Measurements from ENCODE around the gene SLK. TPM values are rescaled to one million over a fixed set of nuclear protein-coding genes. Genes with fewer than 3 reads are reported as not detected.

SLK gene
- total and polyA plus RNA-seq, 10 of the 15 experiments (the other 5 are each of a cell fraction or from before 2014, with no cell fraction given): 2.5 to 24.2 (median 11.1) TPM

DNA sequence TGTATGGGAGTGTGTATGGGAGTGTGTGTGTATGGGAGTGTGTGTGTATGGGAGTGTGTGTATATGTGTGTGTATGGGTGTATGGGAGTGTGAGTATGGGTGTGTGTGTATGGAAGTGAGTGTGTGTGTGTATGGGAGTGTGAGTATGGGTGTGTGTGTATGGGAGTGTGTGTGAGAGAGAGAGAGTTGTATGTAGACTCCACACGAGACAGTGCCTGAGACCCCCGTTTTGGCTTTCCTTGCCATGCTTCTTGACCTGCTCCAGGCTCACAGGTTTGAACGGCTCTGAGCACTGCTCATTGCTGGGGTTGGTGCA is 69.1 kb downstream of the SLK start:
- no peaks in the 10 kb centered on the region for H3K79me2 ChIP-seq (ENCODE audit: control insufficient read depth, insufficient read depth, low read length)
- ATAC-seq (no peak), FAIRE-seq (peak; percentile 23), DNase-seq (ENCODE audit: low read depth, low spot score) (no peak)
- 64% methylated on average over 3 of the region's 3 CpGs for WGBS (ENCODE audit: insufficient coverage, insufficient replicate concordance, low lambda C conversion rate, missing lambda C conversion rate)
- no peaks in the 10 kb centered on the region for H3K36me3 ChIP-seq (ENCODE audit: control insufficient read depth in 2 of 2, insufficient read depth in 2 of 2, low read length in 1 of 2)
- ChIA-PET SMC1A (ENCODE audit: uncharacterized antibody, unreplicated experiment) (no interaction called here), RAD21 (ENCODE audit: unreplicated experiment) (no interaction called here), CTCF (no interaction called here), POLR2A (no interaction called here)
- no TSS peak for BruUV-seq (replicated peaks)
- H2AFZ ChIP-seq (ENCODE audit: control insufficient read depth, low read depth, low read length): no peak overlapping the region
- no peak overlapping the region for H3K4me2 ChIP-seq (ENCODE audit: control insufficient read depth, insufficient read depth)
- H3K27me3 ChIP-seq (replicated peaks in 1 of 2; ENCODE audit: control insufficient read depth in 2 of 2, insufficient read depth in 2 of 2, low read length in 1 of 2): no peaks in the 10 kb centered on the region
- no peaks in the 10 kb centered on the region for H3K9me3 ChIP-seq (replicated peaks; ENCODE audit: control insufficient read depth, insufficient read depth, low read length)
- no peaks in the 10 kb centered on the region for H3K4me1 ChIP-seq (ENCODE audit: control insufficient read depth, insufficient read depth, low read length)
- no peaks in the 10 kb centered on the region for H4K20me1 ChIP-seq (ENCODE audit: control insufficient read depth, insufficient read depth)
- H3K9ac ChIP-seq (ENCODE audit: control insufficient read depth, insufficient read depth, low read length): no peak overlapping the region
- H3K27ac ChIP-seq (ENCODE audit: control insufficient read depth, insufficient read depth): no peak overlapping the region
- intact Hi-C loops (cut with micrococcal nuclease; ENCODE audit: unreplicated experiment): no loop called here
- in situ Hi-C loops (cut with MboI): no loop called here
- TF ChIP-seq TCF7 (IDR thresholded peaks at IDR 0.05; ENCODE audit: borderline replicate concordance): no peak
- TF ChIP-seq STAT1 (conservative IDR thresholded peaks at IDR 0.05): no peak
- TF ChIP-seq CTCF (IDR thresholded peaks at IDR 0.05 in 2 of 3, conservative IDR thresholded peaks at IDR 0.05 in 1 of 3; ENCODE audit: control insufficient read depth in 2 of 3, extremely low read depth in 1 of 3, insufficient read depth in 1 of 3, low read depth in 3 of 3, low read length in 3 of 3): no peak
- TF ChIP-seq, protein P1, sequence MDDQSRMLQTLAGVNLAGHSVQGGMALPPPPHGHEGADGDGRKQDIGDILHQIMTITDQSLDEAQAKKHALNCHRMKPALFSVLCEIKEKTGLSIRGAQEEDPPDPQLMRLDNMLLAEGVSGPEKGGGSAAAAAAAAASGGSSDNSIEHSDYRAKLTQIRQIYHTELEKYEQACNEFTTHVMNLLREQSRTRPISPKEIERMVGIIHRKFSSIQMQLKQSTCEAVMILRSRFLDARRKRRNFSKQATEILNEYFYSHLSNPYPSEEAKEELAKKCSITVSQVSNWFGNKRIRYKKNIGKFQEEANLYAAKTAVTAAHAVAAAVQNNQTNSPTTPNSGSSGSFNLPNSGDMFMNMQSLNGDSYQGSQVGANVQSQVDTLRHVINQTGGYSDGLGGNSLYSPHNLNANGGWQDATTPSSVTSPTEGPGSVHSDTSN (IDR thresholded peaks at IDR 0.05; ENCODE audit: insufficient replicate concordance, low read depth, low read length): no peak
- no peak for TF ChIP-seq IKZF1 (conservative IDR thresholded peaks at IDR 0.05)
- no peak for TF ChIP-seq BHLHE40 (IDR thresholded peaks at IDR 0.05; ENCODE audit: borderline replicate concordance in 1 of 2, low read depth in 2 of 2, low read length in 1 of 2)
- no peak for TF ChIP-seq FOXM1 (IDR thresholded peaks at IDR 0.05; ENCODE audit: low read depth, low read length)
- no peak for TF ChIP-seq DPF2 (IDR thresholded peaks at IDR 0.05)
- TF ChIP-seq JUNB (IDR thresholded peaks at IDR 0.05): no peak
- no peak for TF ChIP-seq CREB1 (IDR thresholded peaks at IDR 0.05; ENCODE audit: low read depth)
- no peak for TF ChIP-seq SP1 (IDR thresholded peaks at IDR 0.05; ENCODE audit: low read depth, low read length)
- TF ChIP-seq SIN3A (IDR thresholded peaks at IDR 0.05; ENCODE audit: low read depth, low read length): no peak
- no peak for TF ChIP-seq TAF1 (IDR thresholded peaks at IDR 0.05; ENCODE audit: borderline replicate concordance, low read depth, low read length)
- TF ChIP-seq CEBPZ (IDR thresholded peaks at IDR 0.05; ENCODE audit: low read depth, low read length): no peak
- TF ChIP-seq NBN (IDR thresholded peaks at IDR 0.05): no peak
- TF ChIP-seq ATF7 (IDR thresholded peaks at IDR 0.05; ENCODE audit: low read depth): no peak
- TF ChIP-seq USF2 (IDR thresholded peaks at IDR 0.05; ENCODE audit: borderline replicate concordance, low read depth, low read length): no peak
- no peak for TF ChIP-seq NR2F1 (conservative IDR thresholded peaks at IDR 0.05)
- no peak overlapping the region for H3K4me3 ChIP-seq

All from GM12878 (cell line).